Kidney epithelial cell (primary cell): ENCODE measurements around the gene CDHR4. TPM values are rescaled to one million over a fixed set of nuclear protein-coding genes. Genes with fewer than 3 reads are reported as not detected.
"Not testable (repeated sequence)": the region's sequence is repeated elsewhere in the genome, so short reads cannot be mapped to it uniquely, and the experiment has no call there.

ENCODE experiments used
- DNase-seq: peaks from one replicate; pipeline ENCODE4 v3.0.0-alpha.2; 2010; ENCODE audit warnings: low read depth
- H3K27me3 ChIP-seq: 2 replicates; pipeline ENCODE4 v1.6.0; 2011; ENCODE audit warnings: low read length; ENCODE audit not compliant: control insufficient read depth, insufficient read depth
- H3K36me3 ChIP-seq: 2 replicates; pipeline ENCODE4 v1.5.1; 2011; ENCODE audit warnings: low read length; ENCODE audit not compliant: control insufficient read depth, insufficient read depth
- H3K4me3 ChIP-seq: 2 replicates; pipeline ENCODE4 v1.5.1; 2011; ENCODE audit warnings: low read depth, mild to moderate bottlenecking, control low read depth, low read length
- total RNA-seq: library from RNA; depleted of rRNA; stranded (reverse); fragments of >200 nt; gene quantifications from 2 replicates; pipeline ENCODE4 v1.2.3, GENCODE V29; 2015
- TF ChIP-seq, protein P1 (sequence below): IDR thresholded peaks from 2 replicates; pipeline ENCODE4 v1.5.1; 2011; ENCODE audit warnings: mild to moderate bottlenecking, moderate library complexity, low read length, control low read depth, inconsistent platforms; ENCODE audit not compliant: insufficient read depth, poor library complexity, severe bottlenecking

CDHR4 gene
- total RNA-seq, 1 donor from 2014 or later, result not detected

DNA sequence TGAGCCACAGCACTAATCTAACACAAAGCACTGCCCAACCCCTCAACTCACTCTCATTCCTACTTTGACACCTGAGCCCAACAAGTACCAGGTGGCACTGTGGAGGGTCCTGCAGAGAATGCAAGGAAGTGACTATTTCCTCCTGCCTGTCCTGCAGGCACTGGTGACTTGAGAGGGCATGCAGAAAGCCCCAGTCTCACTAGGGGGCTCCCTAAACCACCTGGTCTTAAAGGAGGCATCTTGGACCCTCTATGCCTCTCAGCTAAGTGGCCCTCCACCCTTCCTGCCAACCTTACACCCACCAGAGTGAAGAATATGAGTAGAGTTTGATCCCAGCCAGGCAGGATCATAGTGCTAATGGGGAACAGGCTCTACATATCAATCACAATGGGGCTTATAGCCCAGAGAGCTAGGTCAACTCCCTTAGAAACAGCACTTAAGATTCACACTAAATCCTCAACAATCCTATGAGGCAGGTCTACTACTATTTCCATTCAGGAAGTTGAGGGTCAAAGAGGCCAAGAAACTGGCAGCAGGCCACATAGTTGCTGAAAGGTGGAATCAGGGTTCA, 41.5 kb upstream of the CDHR4 start:
- no peaks in the 10 kb centered on the region for H3K27me3 ChIP-seq
- no peak overlapping the region for H3K4me3 ChIP-seq
- H3K36me3 ChIP-seq, result peaks cover 2% of the 10 kb centered on the region
- DNase-seq, result no peak
- TF ChIP-seq, protein P1, sequence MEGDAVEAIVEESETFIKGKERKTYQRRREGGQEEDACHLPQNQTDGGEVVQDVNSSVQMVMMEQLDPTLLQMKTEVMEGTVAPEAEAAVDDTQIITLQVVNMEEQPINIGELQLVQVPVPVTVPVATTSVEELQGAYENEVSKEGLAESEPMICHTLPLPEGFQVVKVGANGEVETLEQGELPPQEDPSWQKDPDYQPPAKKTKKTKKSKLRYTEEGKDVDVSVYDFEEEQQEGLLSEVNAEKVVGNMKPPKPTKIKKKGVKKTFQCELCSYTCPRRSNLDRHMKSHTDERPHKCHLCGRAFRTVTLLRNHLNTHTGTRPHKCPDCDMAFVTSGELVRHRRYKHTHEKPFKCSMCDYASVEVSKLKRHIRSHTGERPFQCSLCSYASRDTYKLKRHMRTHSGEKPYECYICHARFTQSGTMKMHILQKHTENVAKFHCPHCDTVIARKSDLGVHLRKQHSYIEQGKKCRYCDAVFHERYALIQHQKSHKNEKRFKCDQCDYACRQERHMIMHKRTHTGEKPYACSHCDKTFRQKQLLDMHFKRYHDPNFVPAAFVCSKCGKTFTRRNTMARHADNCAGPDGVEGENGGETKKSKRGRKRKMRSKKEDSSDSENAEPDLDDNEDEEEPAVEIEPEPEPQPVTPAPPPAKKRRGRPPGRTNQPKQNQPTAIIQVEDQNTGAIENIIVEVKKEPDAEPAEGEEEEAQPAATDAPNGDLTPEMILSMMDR, result peak; percentile 50

GRCh38 chr3:49840388-49840787, 40.7 kb upstream of the CDHR4 start:
- Histone ChIP-seq H3K36me3 (peaks cover 2% of the 10 kb centered on the region), H3K4me3 (no peak overlapping the region), H3K27me3 (no peaks in the 10 kb centered on the region)
- TF ChIP-seq, protein P1, result no peak
- DNase-seq, result no peak

DNA sequence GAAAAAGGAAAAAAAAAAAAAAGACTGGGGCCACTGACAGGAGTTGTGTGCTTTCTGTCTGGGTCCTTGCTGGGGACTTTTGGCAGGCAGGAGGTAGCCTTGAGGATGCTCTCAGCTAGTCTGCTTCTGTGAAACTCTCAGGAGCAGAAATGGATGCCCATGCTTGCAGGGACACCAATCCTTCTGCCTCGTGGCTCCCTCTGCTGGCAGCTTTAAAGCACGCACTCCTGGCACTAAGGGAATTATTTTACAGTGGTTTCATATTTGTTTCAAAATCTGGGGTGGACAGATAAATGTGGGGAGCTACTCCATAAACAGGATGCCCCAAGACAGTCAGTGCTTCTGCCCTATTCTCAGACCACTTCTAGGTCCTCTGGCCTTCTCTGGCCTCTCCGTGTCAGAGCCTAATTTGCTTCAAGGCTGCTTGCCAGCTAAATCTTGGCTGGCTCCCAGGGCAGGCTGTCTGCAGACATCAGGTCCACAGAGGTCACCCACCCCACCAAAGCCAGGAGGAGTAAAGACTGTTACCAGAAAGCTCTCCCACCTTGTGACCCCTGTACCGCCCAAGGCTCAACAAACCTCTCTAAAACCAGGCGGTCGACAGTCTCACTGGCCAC, 39.6 kb upstream of the CDHR4 start:
- TF ChIP-seq, protein P1, result peak; percentile 82
- peak; percentile 29 for DNase-seq
- no peak overlapping the region for H3K4me3 ChIP-seq
- H3K27me3 ChIP-seq, result no peaks in the 10 kb centered on the region
- H3K36me3 ChIP-seq, result peaks cover 2% of the 10 kb centered on the region

DNA sequence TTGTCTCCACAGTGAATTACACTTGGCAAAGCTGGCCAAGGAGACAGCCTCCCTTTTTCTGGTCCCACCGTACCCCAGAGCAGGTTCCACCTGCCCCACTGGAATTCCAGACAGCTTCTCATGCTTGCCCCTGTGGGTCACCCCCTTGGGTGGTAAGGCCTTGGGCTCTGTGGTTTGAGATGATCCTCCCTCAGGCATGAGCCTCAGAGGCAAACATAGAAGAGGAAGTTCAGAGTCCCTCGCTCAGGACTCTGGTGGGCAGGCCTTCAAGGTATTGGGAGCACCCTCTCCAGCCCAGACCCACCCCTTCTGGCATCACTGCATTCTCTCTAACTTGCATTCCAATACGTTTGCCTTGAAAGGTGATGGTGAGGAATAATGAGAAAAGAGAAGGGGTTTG, 31.7 kb upstream of the CDHR4 start:
- no peaks in the 10 kb centered on the region for H3K27me3 ChIP-seq
- H3K36me3 ChIP-seq, result no peaks in the 10 kb centered on the region
- TF ChIP-seq, protein P1, result no peak
- H3K4me3 ChIP-seq, result no peak overlapping the region
- DNase-seq, result no peak

DNA sequence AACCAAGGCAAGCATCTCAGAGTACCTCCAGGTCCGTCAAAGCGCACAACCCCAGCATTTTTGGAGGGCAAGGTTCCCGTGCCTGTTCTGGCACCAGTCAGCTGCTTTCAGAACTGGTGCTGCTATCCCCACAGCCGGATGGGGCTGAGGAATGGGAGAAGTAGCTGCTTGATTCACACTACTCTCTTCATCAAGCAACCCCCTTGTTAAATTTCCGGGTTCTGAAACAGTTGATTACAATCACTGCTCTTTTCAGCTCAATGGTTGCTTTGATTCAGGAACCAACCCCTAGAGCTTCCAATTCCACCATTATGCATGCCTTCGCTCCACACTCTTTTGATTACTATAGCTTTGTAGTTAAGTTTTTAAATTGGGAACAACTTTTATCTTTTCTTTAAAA, 26.3 kb upstream of the CDHR4 start:
- no peak for DNase-seq
- no peak overlapping the region for H3K4me3 ChIP-seq
- H3K27me3 ChIP-seq, result no peaks in the 10 kb centered on the region
- no peaks in the 10 kb centered on the region for H3K36me3 ChIP-seq
- TF ChIP-seq, protein P1, result no peak

DNA sequence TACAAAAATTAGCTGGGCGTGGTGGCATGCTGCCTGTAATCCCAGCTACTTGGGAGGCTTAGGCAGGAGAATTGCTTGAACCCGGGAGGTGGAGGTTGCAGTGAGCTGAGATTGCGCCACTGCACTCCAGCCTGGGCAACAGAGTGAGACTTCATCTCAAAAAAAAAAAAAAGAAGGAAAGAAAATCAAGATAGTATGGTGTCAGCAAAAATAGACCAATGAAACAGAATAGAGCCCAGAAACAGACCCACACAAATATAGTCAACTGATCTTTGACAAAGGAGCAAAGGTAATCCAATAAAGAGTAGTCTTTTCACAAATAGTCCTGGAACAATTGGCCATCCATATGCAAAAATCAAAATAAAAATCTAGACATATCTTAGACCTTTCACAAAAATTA, 23.5 kb upstream of the CDHR4 start:
- DNase-seq, H3K36me3 ChIP-seq, H3K27me3 ChIP-seq, H3K4me3 ChIP-seq: not testable (repeated sequence)
